ENCODE data around the gene ANKRD36C. TPM values are rescaled to one million over a fixed set of nuclear protein-coding genes. Genes with fewer than 3 reads are reported as not detected.

ANKRD36C gene
- 2.7 to 5.2 TPM (median 3.7 TPM) in 5 replicates for total RNA-seq (2022; extraction: Qiagen RNA extraction; ENCODE audit: low read depth)

DNA sequence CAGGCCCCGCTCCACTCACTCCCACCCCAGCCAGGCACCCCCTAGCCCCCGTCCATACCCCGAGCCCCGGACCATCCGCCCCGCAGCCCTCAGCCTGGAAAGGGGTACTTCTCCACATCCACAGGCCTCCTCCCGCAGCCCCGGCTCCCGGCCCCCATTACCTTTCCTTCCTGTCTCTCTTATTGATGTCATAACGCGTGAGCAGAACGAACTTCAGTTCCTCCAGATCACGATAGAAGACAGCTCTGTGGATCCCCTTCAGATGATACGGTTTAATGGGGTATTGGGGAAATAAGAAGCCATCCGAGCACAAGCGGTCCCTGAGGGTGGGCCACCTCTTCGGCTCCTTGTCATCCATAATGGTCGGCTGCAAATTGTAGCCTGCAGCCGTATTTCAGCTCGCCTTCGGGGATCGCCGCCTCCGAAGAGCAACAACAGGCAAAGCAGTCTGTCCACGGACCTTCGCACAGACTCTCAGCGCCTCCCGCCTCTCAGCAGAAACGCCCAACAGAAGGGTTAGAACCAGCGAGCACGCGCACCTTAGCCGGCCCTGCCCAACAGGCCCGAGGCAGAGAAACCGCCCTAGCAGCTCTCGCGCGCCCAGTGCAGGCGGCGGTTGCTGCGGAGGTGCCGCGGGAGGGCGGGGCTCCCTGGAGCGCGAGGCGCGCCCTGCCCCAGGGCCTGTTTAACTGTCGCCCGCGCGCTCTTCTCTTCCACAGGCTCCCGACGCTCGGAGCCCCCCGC is at the start of gene ANKRD36C:
TSS of gene ANKRD36C (minus strand) at position 474 of the 744 bp plus-strand sequence. CDS start at position 358, 116 bp downstream.

GRCh38 chr2:96034792-96035191 is 43.2 kb upstream of the ANKRD36C start, which contains the start of gene GPAT2:
GPAT2 (minus strand) TSS chr2:96034916; CDS start chr2:96032359, 2,557 bp downstream.

Other genes with a start within 250 kb of the ANKRD36C start
- not detected in 5 replicates for gene GPAT2, start 43.1 kb upstream of the ANKRD36C start, total RNA-seq (2022; extraction: Qiagen RNA extraction; ENCODE audit: low read depth)
- 0.06 to 0.10 TPM (median 0.06 TPM) in 4 of 5 replicates, not detected in the other for gene ADRA2B, start 124.7 kb upstream of the ANKRD36C start, total RNA-seq (2022; extraction: Qiagen RNA extraction; ENCODE audit: low read depth)
- gene ASTL, start 146.7 kb upstream of the ANKRD36C start, total RNA-seq (2022; extraction: Qiagen RNA extraction; ENCODE audit: low read depth) = not detected in 5 replicates
- 0.14 to 0.85 TPM (median 0.51 TPM) in 5 replicates for gene DUSP2, start 153.6 kb upstream of the ANKRD36C start, total RNA-seq (2022; extraction: Qiagen RNA extraction; ENCODE audit: low read depth)
- gene STARD7, start 217.0 kb upstream of the ANKRD36C start, total RNA-seq (2022; extraction: Qiagen RNA extraction; ENCODE audit: low read depth) = 84.0 to 103 TPM (median 98.3 TPM) in 5 replicates

Measured in A549 treated with RU486 at 1 μM for 4 hours (cell line).